Measurements from ENCODE around the gene EPS8L2.
"Not testable (repeated sequence)": the region's sequence is repeated elsewhere in the genome, so short reads cannot be mapped to it uniquely, and the experiment has no call there.

The EPS8L2 gene

GRCh38 chr11:705646-706438 lies at the start of gene EPS8L2:
TSS of gene EPS8L2 (plus strand) at chr11:706231. CDS start at chr11:709408, 3,177 bp downstream.
- no peak for DNase-seq

- DNase-seq: no peak
Observed at GRCh38 chr11:656426-656825, 49.6 kb upstream of the EPS8L2 start.

GRCh38 chr11:656866-657265 lies 49.2 kb upstream of the EPS8L2 start:
- no peak for DNase-seq

GRCh38 chr11:657691-658126 lies 48.3 kb upstream of the EPS8L2 start:
- DNase-seq: no peak

- no peak for DNase-seq
Observed at GRCh38 chr11:659532-660085, 46.4 kb upstream of the EPS8L2 start.

- DNase-seq: no peak
Observed at GRCh38 chr11:660281-660680, 45.8 kb upstream of the EPS8L2 start.

GRCh38 chr11:660681-661444 lies 45.2 kb upstream of the EPS8L2 start:
- DNase-seq: no peak

- DNase-seq: no peak
Observed at GRCh38 chr11:662689-663274, 43.2 kb upstream of the EPS8L2 start.

GRCh38 chr11:665062-665703 lies 40.8 kb upstream of the EPS8L2 start:
- DNase-seq: no peak

GRCh38 chr11:665704-666281 lies 40.2 kb upstream of the EPS8L2 start:
- DNase-seq: no peak

GRCh38 chr11:673866-674265 lies 32.2 kb upstream of the EPS8L2 start:
- no peak for DNase-seq

- no peak for DNase-seq
Observed at GRCh38 chr11:674406-674805, 31.6 kb upstream of the EPS8L2 start.

GRCh38 chr11:678297-678696 lies 27.7 kb upstream of the EPS8L2 start:
- no peak for DNase-seq

GRCh38 chr11:679271-680207 lies 26.5 kb upstream of the EPS8L2 start:
- no peak for DNase-seq

GRCh38 chr11:680476-680875 lies 25.6 kb upstream of the EPS8L2 start:
- no peak for DNase-seq

GRCh38 chr11:680970-681369 lies 25.1 kb upstream of the EPS8L2 start:
- DNase-seq: no peak

- DNase-seq: no peak
Observed at GRCh38 chr11:686451-687243, 19.4 kb upstream of the EPS8L2 start.

GRCh38 chr11:687751-688150 lies 18.3 kb upstream of the EPS8L2 start:
- DNase-seq: no peak

GRCh38 chr11:688681-689080 lies 17.4 kb upstream of the EPS8L2 start:
- no peak for DNase-seq

- no peak for DNase-seq
Observed at GRCh38 chr11:689625-690024, 16.4 kb upstream of the EPS8L2 start.

GRCh38 chr11:690244-690643 lies 15.8 kb upstream of the EPS8L2 start:
- DNase-seq: not testable (repeated sequence)

Measured in GF-D8 (cell line).